ENCODE measurements around the gene OSBPL8. TPM values are rescaled to one million over a fixed set of nuclear protein-coding genes. Genes with fewer than 3 reads are reported as not detected.

Gene OSBPL8
- total and polyA plus RNA-seq, 4 donors = 6.9 to 32.5 (median 22.9) TPM

- WGBS = 87% methylated on average over 4 of the region's 4 CpGs
- H3K4me1 ChIP-seq (ENCODE audit: control insufficient read depth in 4 of 4, insufficient read depth in 4 of 4, low read length in 3 of 4) = peaks cover 2 to 29% (median 21%) of the 10 kb centered on the region in 4 donors
- no peaks in the 10 kb centered on the region for H3K36me3 ChIP-seq (ENCODE audit: control insufficient read depth in 4 of 4, insufficient read depth in 3 of 4, low read depth in 1 of 4, low read length in 3 of 4)
- H3K9me3 ChIP-seq (ENCODE audit: control insufficient read depth in 4 of 4, low read length in 3 of 4) = no peaks in the 10 kb centered on the region
- H3K27ac ChIP-seq (ENCODE audit: low read depth in 1 of 2, low read length in 2 of 2) = no peak overlapping the region
- H3K9ac ChIP-seq (ENCODE audit: low read depth in 1 of 2, low read length in 2 of 2) = no peak overlapping the region
- no peaks in the 10 kb centered on the region for H3K27me3 ChIP-seq (ENCODE audit: control insufficient read depth in 4 of 4, insufficient read depth in 4 of 4, low read length in 3 of 4)
- DNase-seq (ENCODE audit: low spot score) = no peak
- H3K4me3 ChIP-seq (ENCODE audit: low read depth in 1 of 3, low read length in 3 of 3) = no peak overlapping the region
- TF ChIP-seq EGR1 (IDR thresholded peaks at IDR 0.05; ENCODE audit: low read depth in 2 of 2) (no peak), TAF1 (conservative IDR thresholded peaks at IDR 0.05) (no peak), FOXA1 (IDR thresholded peaks at IDR 0.05) (no peak)
These were observed 213.3 kb downstream of the OSBPL8 start for GRCh38 chr12:76346236-76346635.

GRCh38 chr12:76345569-76345968 is 214.0 kb downstream of the OSBPL8 start:
- H3K36me3 ChIP-seq (ENCODE audit: control insufficient read depth in 4 of 4, insufficient read depth in 3 of 4, low read depth in 1 of 4, low read length in 3 of 4) = no peaks in the 10 kb centered on the region
- TF ChIP-seq RAD21 (IDR thresholded peaks at IDR 0.05) (no peak), NR2F2 (IDR thresholded peaks at IDR 0.05) (no peak), GABPA (IDR thresholded peaks at IDR 0.05 in 1 of 2, conservative IDR thresholded peaks at IDR 0.05 in 1 of 2) (no peak), FOXA1 (IDR thresholded peaks at IDR 0.05) (no peak), TAF1 (conservative IDR thresholded peaks at IDR 0.05) (no peak), SP1 (IDR thresholded peaks at IDR 0.05) (no peak), JUND (IDR thresholded peaks at IDR 0.05) (no peak)
- DNase-seq (ENCODE audit: low spot score) = no peak
- H3K4me1 ChIP-seq (ENCODE audit: control insufficient read depth in 4 of 4, insufficient read depth in 4 of 4, low read length in 3 of 4) = peaks cover 2 to 29% (median 21%) of the 10 kb centered on the region in 4 donors
- H3K27me3 ChIP-seq (ENCODE audit: control insufficient read depth in 4 of 4, insufficient read depth in 4 of 4, low read length in 3 of 4) = no peaks in the 10 kb centered on the region
- no peak overlapping the region for H3K4me3 ChIP-seq (ENCODE audit: low read depth in 1 of 3, low read length in 3 of 3)
- WGBS = 73% methylated on average over 1 of the region's 1 CpG
- no peak overlapping the region for H3K9ac ChIP-seq (ENCODE audit: low read depth in 1 of 2, low read length in 2 of 2)
- no peaks in the 10 kb centered on the region for H3K9me3 ChIP-seq (ENCODE audit: control insufficient read depth in 4 of 4, low read length in 3 of 4)
- no peak overlapping the region for H3K27ac ChIP-seq (ENCODE audit: low read depth in 1 of 2, low read length in 2 of 2)

- Histone ChIP-seq H3K27ac (ENCODE audit: low read depth in 1 of 2, low read length in 2 of 2) (no peak overlapping the region), H3K27me3 (ENCODE audit: control insufficient read depth in 4 of 4, insufficient read depth in 4 of 4, low read length in 3 of 4) (no peaks in the 10 kb centered on the region), H3K4me3 (ENCODE audit: low read depth in 1 of 3, low read length in 3 of 3) (no peak overlapping the region), H3K9me3 (ENCODE audit: control insufficient read depth in 4 of 4, low read length in 3 of 4) (no peaks in the 10 kb centered on the region), H3K9ac (ENCODE audit: low read depth in 1 of 2, low read length in 2 of 2) (no peak overlapping the region), H3K4me1 (ENCODE audit: control insufficient read depth in 4 of 4, insufficient read depth in 4 of 4, low read length in 3 of 4) (peaks cover 0 to 12% (median 8%) of the 10 kb centered on the region in 4 donors), H3K36me3 (ENCODE audit: control insufficient read depth in 4 of 4, insufficient read depth in 3 of 4, low read depth in 1 of 4, low read length in 3 of 4) (no peaks in the 10 kb centered on the region)
- TF ChIP-seq YY1 (IDR thresholded peaks at IDR 0.05) = no peak
- no peak for TF ChIP-seq RXRA (IDR thresholded peaks at IDR 0.05)
- no peak for TF ChIP-seq HNF4G (IDR thresholded peaks at IDR 0.05)
- no peak for TF ChIP-seq GABPA (IDR thresholded peaks at IDR 0.05 in 1 of 2, conservative IDR thresholded peaks at IDR 0.05 in 1 of 2)
- TF ChIP-seq RAD21 (IDR thresholded peaks at IDR 0.05) = no peak
- TF ChIP-seq ZBTB33 (IDR thresholded peaks at IDR 0.05) = no peak
- no peak for TF ChIP-seq SP1 (IDR thresholded peaks at IDR 0.05)
- TF ChIP-seq JUND (IDR thresholded peaks at IDR 0.05) = no peak
- no peak for TF ChIP-seq HNF4A (conservative IDR thresholded peaks at IDR 0.05)
- TF ChIP-seq REST (IDR thresholded peaks at IDR 0.05) = no peak
- TF ChIP-seq FOXA1 (IDR thresholded peaks at IDR 0.05) = no peak
- no peak for TF ChIP-seq MAX (IDR thresholded peaks at IDR 0.05)
- TF ChIP-seq ATF3 (IDR thresholded peaks at IDR 0.05) = no peak
- no peak for TF ChIP-seq TAF1 (conservative IDR thresholded peaks at IDR 0.05)
- TF ChIP-seq EGR1 (IDR thresholded peaks at IDR 0.05; ENCODE audit: low read depth in 2 of 2) = no peak
- no peak for TF ChIP-seq NR2F2 (IDR thresholded peaks at IDR 0.05)
- TF ChIP-seq FOXA2 (IDR thresholded peaks at IDR 0.05) = no peak
- TF ChIP-seq CTCF (IDR thresholded peaks at IDR 0.05; ENCODE audit: low read depth, low read length, missing input control) = no peak
- WGBS = 93% methylated on average over 5 of the region's 5 CpGs
- DNase-seq (ENCODE audit: low spot score) = no peak
These were observed 218.0 kb downstream of the OSBPL8 start for GRCh38 chr12:76341436-76342030.

Data from liver (tissue), 9 donors.